GM12878 (cell line): ENCODE data around the gene AP5B1. TPM values are rescaled to one million over a fixed set of nuclear protein-coding genes. Genes with fewer than 3 reads are reported as not detected.
A peak's percentile ranks its signal among the peaks of the same experiment; 100 is the strongest.

Experiments used
- ATAC-seq: fragments of 200-7000 bp; cut with Tn5 transposase; 3 replicates; pipeline ENCODE4 v1.9.1; 2020; ENCODE audit warnings: mild to moderate bottlenecking, moderate library complexity
- BruUV-seq: library from RNA; stranded (reverse); fragments of 400-500 nt; replicated peaks from 2 replicates; lab custom pipeline; 2021; lab: Mats Ljungman, UMichigan
- CTCF ChIA-PET: fragments of 300-600 bp; sonication (Branson Sonifier 250); formaldehyde crosslinking; extraction: SDS; loops from one replicate; lab custom pipeline; 2021; ENCODE audit warnings: inconsistent platforms; lab: Yijun Ruan, JAX
- POLR2A ChIA-PET: fragments of 350-600 bp; formaldehyde crosslinking; extraction: SDS; loops from one replicate; lab custom pipeline; 2021; ENCODE audit warnings: inconsistent platforms; lab: Charles Lee
- RAD21 ChIA-PET: fragments of 300-600 bp; sonication (Branson Sonifier 250); formaldehyde crosslinking; loops from one replicate; lab custom pipeline; 2023; ENCODE audit warnings: antibody characterized with exemption; ENCODE audit not compliant: unreplicated experiment; lab: Charles Lee
- SMC1A ChIA-PET: fragments of 300-600 bp; sonication (Branson Sonifier 250); formaldehyde crosslinking; loops from one replicate; lab custom pipeline; 2023; ENCODE audit not compliant: unreplicated experiment, uncharacterized antibody; lab: Charles Lee
- DNase-seq: peaks from one replicate; pipeline ENCODE4 v3.0.0-alpha.2; 2011; ENCODE audit warnings: low read depth, low spot score
- FAIRE-seq: peaks from 3 replicates; lab custom pipeline; 2011; peaks lifted over from hg19 to GRCh38; lab: Jason Lieb, UNC
- H2AFZ ChIP-seq: 2 replicates; pipeline ENCODE4 v1.6.0; 2011; ENCODE audit warnings: low read depth, low read length, control low read depth; ENCODE audit not compliant: control insufficient read depth
- H3K27ac ChIP-seq: 2 replicates; pipeline ENCODE4 v1.5.1; 2011; ENCODE audit warnings: control low read depth; ENCODE audit not compliant: control insufficient read depth, insufficient read depth
- H3K27me3 ChIP-seq, 2 experiments: replicated peaks in 1 of 2; 2 replicates each; pipeline versions ENCODE4 v1.6.0 to v1.6.1; 2011; ENCODE audit warnings: low read length in 1 of 2; ENCODE audit not compliant: control insufficient read depth in 2 of 2, insufficient read depth in 2 of 2
- H3K36me3 ChIP-seq, 2 experiments: 2 replicates each; pipeline ENCODE4 v1.5.1; 2011; ENCODE audit warnings: low read length in 1 of 2; ENCODE audit not compliant: control insufficient read depth in 2 of 2, insufficient read depth in 2 of 2
- H3K4me1 ChIP-seq: 2 replicates; pipeline ENCODE4 v1.6.1; 2011; ENCODE audit warnings: mild to moderate bottlenecking, low read length, moderate library complexity, mixed read lengths; ENCODE audit not compliant: control insufficient read depth, insufficient read depth
- H3K4me2 ChIP-seq: 2 replicates; pipeline ENCODE4 v1.6.0; 2011; ENCODE audit warnings: control low read depth; ENCODE audit not compliant: control insufficient read depth, insufficient read depth
- H3K4me3 ChIP-seq: fragments of 200-600 bp; sonication (generic); 2 replicates; pipeline ENCODE4 v1.5.1; 2016
- H3K79me2 ChIP-seq: 2 replicates; pipeline ENCODE4 v1.6.0; 2011; ENCODE audit warnings: low read length; ENCODE audit not compliant: control insufficient read depth, insufficient read depth
- H3K9ac ChIP-seq: 2 replicates; pipeline ENCODE4 v1.8.0; 2011; ENCODE audit warnings: low read length, control low read depth, mixed read lengths; ENCODE audit not compliant: control insufficient read depth, insufficient read depth
- H3K9me3 ChIP-seq: replicated peaks from 3 replicates; pipeline ENCODE4 v1.5.1; 2011; ENCODE audit warnings: mild to moderate bottlenecking, low read length; ENCODE audit not compliant: control insufficient read depth, insufficient read depth
- H4K20me1 ChIP-seq: 2 replicates; pipeline ENCODE4 v1.6.0; 2011; ENCODE audit not compliant: control insufficient read depth, insufficient read depth
- CBX5 ChIP-seq: sonication (generic); IDR thresholded peaks from 2 replicates; pipeline ENCODE4 v1.6.1; 2016; ENCODE audit warnings: low read depth, moderate library complexity, mild to moderate bottlenecking, inconsistent platforms
- PML ChIP-seq: IDR thresholded peaks from 2 replicates; pipeline ENCODE4 v1.6.1; 2012; ENCODE audit warnings: low read length, inconsistent platforms
- WGBS: methylation state at CpG from one replicate; pipeline ENCODE4 v1.1.6; 2016; ENCODE audit warnings: low lambda C conversion rate; ENCODE audit not compliant: insufficient replicate concordance, insufficient coverage; ENCODE audit errors: missing lambda C conversion rate; 5-methylcytosine and 5-hydroxymethylcytosine counted together
- in situ Hi-C: fragments of 300-500 bp; cut with MboI; formaldehyde crosslinking; loops from 9 replicates; pipeline ENCODE4 v1.14.3; 2018; ENCODE audit warnings: mixed read lengths
- intact Hi-C: fragments of 100-400 bp; cut with micrococcal nuclease; formaldehyde crosslinking; loops from one replicate; pipeline ENCODE4 v1.14.2; 2022; ENCODE audit not compliant: unreplicated experiment
- polyA plus RNA-seq, 11 experiments: library from polyadenylated mRNA; depleted of rRNA in 4 of 11; unstranded in 6 of 11; stranded (reverse) in 5 of 11; fragments of >200 nt; fragmentation: Nextera tagmentation in 4 of 11; fragmentation: Illumina TruSeq in 1 of 11; extraction: Ambion mirVana in 4 of 11; extraction: Trizol in 1 of 11; gene quantifications; 1 replicate in 1 of 11; 2 replicates in 10 of 11; pipeline versions ENCODE4 v1.2.1 to v1.2.3, GENCODE V29; 2011 to 2016; ENCODE audit warnings: inconsistent platforms in 2 of 11, missing spikeins in 2 of 11, low read depth in 1 of 11
- total RNA-seq, 4 experiments: library from RNA; depleted of rRNA in 3 of 4; stranded (reverse); fragments of >200 nt in 3 of 4; fragmentation: Illumina TruSeq in 1 of 4; extraction: Trizol in 1 of 4; gene quantifications; 2 replicates each; pipeline versions ENCODE4 v1.2.1 to v1.2.3, GENCODE V29; 2013 to 2021
- TF ChIP-seq, protein P1 (sequence below), 3 experiments: IDR thresholded peaks in 2 of 3; conservative IDR thresholded peaks in 1 of 3; 2 replicates each; pipeline ENCODE4 v1.5.1; 2011; ENCODE audit warnings: low read depth in 3 of 3, low read length in 3 of 3, mild to moderate bottlenecking in 3 of 3, control low read depth in 2 of 3, moderate library complexity in 2 of 3, inconsistent platforms in 1 of 3, mixed read lengths in 1 of 3; ENCODE audit not compliant: control insufficient read depth in 2 of 3, insufficient read depth in 1 of 3; ENCODE audit errors: extremely low read depth in 1 of 3

Gene AP5B1
- total and polyA plus RNA-seq, 10 of the 15 experiments (the other 5 are each of a cell fraction or from before 2014, with no cell fraction given), result 0.47 to 13.1 (median 4.8) TPM

GRCh38 chr11:65726660-65727059 lies 54.1 kb downstream of the AP5B1 start:
- Histone ChIP-seq H4K20me1 (no peaks in the 10 kb centered on the region), H2AFZ (no peak overlapping the region), H3K4me2 (no peak overlapping the region), H3K4me3 (no peak overlapping the region), H3K27ac (no peak overlapping the region), H3K9me3 (no peaks in the 10 kb centered on the region), H3K36me3 (no peaks in the 10 kb centered on the region), H3K27me3 (no peaks in the 10 kb centered on the region; a peak in 1 of 4 replicates), H3K4me1 (no peaks in the 10 kb centered on the region), H3K79me2 (no peaks in the 10 kb centered on the region), H3K9ac (no peak overlapping the region)
- intact Hi-C loops (loop anchor here (5.0 kb wide), 1 partner anchor 41 kb away; no protein-coding TSS in a partner anchor), in situ Hi-C loops (no loop called here)
- peak; percentile 26; the same call in 1 of the 3 replicates for ATAC-seq
- FAIRE-seq, result no peak
- no TSS peak for BruUV-seq
- TF ChIP-seq PML (no peak), CBX5 (no peak)
- TF ChIP-seq, protein P1, sequence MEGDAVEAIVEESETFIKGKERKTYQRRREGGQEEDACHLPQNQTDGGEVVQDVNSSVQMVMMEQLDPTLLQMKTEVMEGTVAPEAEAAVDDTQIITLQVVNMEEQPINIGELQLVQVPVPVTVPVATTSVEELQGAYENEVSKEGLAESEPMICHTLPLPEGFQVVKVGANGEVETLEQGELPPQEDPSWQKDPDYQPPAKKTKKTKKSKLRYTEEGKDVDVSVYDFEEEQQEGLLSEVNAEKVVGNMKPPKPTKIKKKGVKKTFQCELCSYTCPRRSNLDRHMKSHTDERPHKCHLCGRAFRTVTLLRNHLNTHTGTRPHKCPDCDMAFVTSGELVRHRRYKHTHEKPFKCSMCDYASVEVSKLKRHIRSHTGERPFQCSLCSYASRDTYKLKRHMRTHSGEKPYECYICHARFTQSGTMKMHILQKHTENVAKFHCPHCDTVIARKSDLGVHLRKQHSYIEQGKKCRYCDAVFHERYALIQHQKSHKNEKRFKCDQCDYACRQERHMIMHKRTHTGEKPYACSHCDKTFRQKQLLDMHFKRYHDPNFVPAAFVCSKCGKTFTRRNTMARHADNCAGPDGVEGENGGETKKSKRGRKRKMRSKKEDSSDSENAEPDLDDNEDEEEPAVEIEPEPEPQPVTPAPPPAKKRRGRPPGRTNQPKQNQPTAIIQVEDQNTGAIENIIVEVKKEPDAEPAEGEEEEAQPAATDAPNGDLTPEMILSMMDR (IDR thresholded peaks at IDR 0.05 in 2 of 3, conservative IDR thresholded peaks at IDR 0.05 in 1 of 3; ENCODE audit: control insufficient read depth in 2 of 3, extremely low read depth in 1 of 3, insufficient read depth in 1 of 3, low read depth in 3 of 3, low read length in 3 of 3), result peak; percentile 7 to 25 (median 21); a peak in 2 of 6 replicates
- 7% methylated on average over 6 of the region's 6 CpGs for WGBS
- CTCF ChIA-PET, result interaction anchor here (0.6 to 3.2 kb wide), 11 partner anchors 10 to 100 kb away, joined by 3 to 16 read pairs (median 4); partner anchors contain the start of gene KAT5
- RAD21 ChIA-PET, result interaction anchor here (0.6 to 0.8 kb wide), 2 partner anchors 9 to 232 kb away, joined by 3 to 4 read pairs; no protein-coding TSS in a partner anchor
- SMC1A ChIA-PET, result no interaction called here
- no peak for DNase-seq
- POLR2A ChIA-PET, result no interaction called here

Other genes with a start within 250 kb of the AP5B1 start
Only the 7 nearest of the 28 such genes appear.
- 46.5 and 46.6 TPM in 2 replicates for gene KAT5, start 68.7 kb downstream of the AP5B1 start, total RNA-seq (2014; rRNA removed)
- 35.0 and 42.2 TPM in 2 replicates for gene KAT5, start 68.7 kb downstream of the AP5B1 start, total RNA-seq (2014; rRNA removed; fragmentation: Illumina TruSeq; extraction: Trizol)
- 53.8 and 66.1 TPM in 2 replicates for gene KAT5, start 68.7 kb downstream of the AP5B1 start, total RNA-seq (2021)
- 25.0 and 48.6 TPM in 2 replicates for gene KAT5, start 68.7 kb downstream of the AP5B1 start, polyA plus RNA-seq (2011; rRNA removed)
- 39.5 and 46.5 TPM in 2 replicates for gene KAT5, start 68.7 kb downstream of the AP5B1 start, polyA plus RNA-seq (2014; fragmentation: Illumina TruSeq; extraction: Trizol)
- 10 to 100 TPM in 1 of 2 experiments, 1 to 10 TPM in 1; 3.4 to 10.2 TPM for gene KAT5, start 68.7 kb downstream of the AP5B1 start, polyA plus RNA-seq (2014; fragmentation: Nextera tagmentation; extraction: Ambion mirVana)
- 58.6 and 61.5 TPM in 2 replicates for gene KAT5, start 68.7 kb downstream of the AP5B1 start, polyA plus RNA-seq (2014; rRNA removed)
- 10 to 100 TPM; 42.8 to 46.1 TPM for gene KAT5, start 68.7 kb downstream of the AP5B1 start, polyA plus RNA-seq (2016; fragmentation: Nextera tagmentation; extraction: Ambion mirVana)
- gene RNASEH2C, start 60.2 kb downstream of the AP5B1 start, total RNA-seq (2014; rRNA removed), result 51.9 and 57.9 TPM in 2 replicates
- gene RNASEH2C, start 60.2 kb downstream of the AP5B1 start, total RNA-seq (2014; rRNA removed; fragmentation: Illumina TruSeq; extraction: Trizol), result 20.0 and 21.1 TPM in 2 replicates
- 110 and 111 TPM in 2 replicates for gene RNASEH2C, start 60.2 kb downstream of the AP5B1 start, total RNA-seq (2021)
- gene RNASEH2C, start 60.2 kb downstream of the AP5B1 start, polyA plus RNA-seq (2011; rRNA removed), result 20.0 and 36.8 TPM in 2 replicates
- 7.4 and 9.7 TPM in 2 replicates for gene RNASEH2C, start 60.2 kb downstream of the AP5B1 start, polyA plus RNA-seq (2014; fragmentation: Illumina TruSeq; extraction: Trizol)
- 10 to 100 TPM in 1 of 2 experiments, 1 to 10 TPM in 1; 5.0 to 27.1 TPM for gene RNASEH2C, start 60.2 kb downstream of the AP5B1 start, polyA plus RNA-seq (2014; fragmentation: Nextera tagmentation; extraction: Ambion mirVana)
- 57.4 and 71.6 TPM in 2 replicates for gene RNASEH2C, start 60.2 kb downstream of the AP5B1 start, polyA plus RNA-seq (2014; rRNA removed)
- gene RNASEH2C, start 60.2 kb downstream of the AP5B1 start, polyA plus RNA-seq (2016; fragmentation: Nextera tagmentation; extraction: Ambion mirVana), result 100 to 1,000 TPM; 141 to 160 TPM
- 0.11 TPM in 1 of 2 replicates, not detected in the other for gene OVOL1, start 6.1 kb upstream of the AP5B1 start, total RNA-seq (2014; rRNA removed)
- 0.04 TPM in 1 of 2 replicates, not detected in the other for gene OVOL1, start 6.1 kb upstream of the AP5B1 start, total RNA-seq (2014; rRNA removed; fragmentation: Illumina TruSeq; extraction: Trizol)
- not detected in 2 replicates for gene OVOL1, start 6.1 kb upstream of the AP5B1 start, total RNA-seq (2021)
- gene OVOL1, start 6.1 kb upstream of the AP5B1 start, polyA plus RNA-seq (2011; rRNA removed), result 0.48 and 0.96 TPM in 2 replicates
- not detected in 2 replicates for gene OVOL1, start 6.1 kb upstream of the AP5B1 start, polyA plus RNA-seq (2014; fragmentation: Illumina TruSeq; extraction: Trizol)
- not detected for gene OVOL1, start 6.1 kb upstream of the AP5B1 start, polyA plus RNA-seq (2014; fragmentation: Nextera tagmentation; extraction: Ambion mirVana)
- gene OVOL1, start 6.1 kb upstream of the AP5B1 start, polyA plus RNA-seq (2014; rRNA removed), result 0.04 and 0.09 TPM in 2 replicates
- gene OVOL1, start 6.1 kb upstream of the AP5B1 start, polyA plus RNA-seq (2016; fragmentation: Nextera tagmentation; extraction: Ambion mirVana), result not detected
- gene SNX32, start 53.0 kb upstream of the AP5B1 start, total RNA-seq (2014; rRNA removed), result 0.11 and 0.54 TPM in 2 replicates
- not detected in 2 replicates for gene SNX32, start 53.0 kb upstream of the AP5B1 start, total RNA-seq (2014; rRNA removed; fragmentation: Illumina TruSeq; extraction: Trizol)
- gene SNX32, start 53.0 kb upstream of the AP5B1 start, total RNA-seq (2021), result 0.16 and 0.41 TPM in 2 replicates
- gene SNX32, start 53.0 kb upstream of the AP5B1 start, polyA plus RNA-seq (2011; rRNA removed), result 0.05 TPM in 1 of 2 replicates, not detected in the other
- 0.21 TPM in 1 of 2 replicates, not detected in the other for gene SNX32, start 53.0 kb upstream of the AP5B1 start, polyA plus RNA-seq (2014; fragmentation: Illumina TruSeq; extraction: Trizol)
- gene SNX32, start 53.0 kb upstream of the AP5B1 start, polyA plus RNA-seq (2014; fragmentation: Nextera tagmentation; extraction: Ambion mirVana), result under 1 TPM; 0.04 to 0.06 TPM
- gene SNX32, start 53.0 kb upstream of the AP5B1 start, polyA plus RNA-seq (2014; rRNA removed), result 0.10 and 0.36 TPM in 2 replicates
- gene SNX32, start 53.0 kb upstream of the AP5B1 start, polyA plus RNA-seq (2016; fragmentation: Nextera tagmentation; extraction: Ambion mirVana), result 1 to 10 TPM in 1 of 2 experiments, under 1 TPM in 1; 0.67 to 1.5 TPM
- 1,600 and 1,643 TPM in 2 replicates for gene CFL1, start 77.2 kb upstream of the AP5B1 start, total RNA-seq (2014; rRNA removed)
- 1,098 and 1,149 TPM in 2 replicates for gene CFL1, start 77.2 kb upstream of the AP5B1 start, total RNA-seq (2014; rRNA removed; fragmentation: Illumina TruSeq; extraction: Trizol)
- gene CFL1, start 77.2 kb upstream of the AP5B1 start, total RNA-seq (2021), result 1,426 and 1,431 TPM in 2 replicates
- 575 and 895 TPM in 2 replicates for gene CFL1, start 77.2 kb upstream of the AP5B1 start, polyA plus RNA-seq (2011; rRNA removed)
- 1,149 and 1,571 TPM in 2 replicates for gene CFL1, start 77.2 kb upstream of the AP5B1 start, polyA plus RNA-seq (2014; fragmentation: Illumina TruSeq; extraction: Trizol)
- gene CFL1, start 77.2 kb upstream of the AP5B1 start, polyA plus RNA-seq (2014; fragmentation: Nextera tagmentation; extraction: Ambion mirVana), result 100 to 1,000 TPM; 164 to 462 TPM
- 1,518 and 1,569 TPM in 2 replicates for gene CFL1, start 77.2 kb upstream of the AP5B1 start, polyA plus RNA-seq (2014; rRNA removed)
- gene CFL1, start 77.2 kb upstream of the AP5B1 start, polyA plus RNA-seq (2016; fragmentation: Nextera tagmentation; extraction: Ambion mirVana), result 1,000 to 10,000 TPM; 2,798 to 2,994 TPM
- gene MUS81, start 79.5 kb upstream of the AP5B1 start, total RNA-seq (2014; rRNA removed), result 59.1 and 67.7 TPM in 2 replicates
- gene MUS81, start 79.5 kb upstream of the AP5B1 start, total RNA-seq (2014; rRNA removed; fragmentation: Illumina TruSeq; extraction: Trizol), result 32.4 and 33.0 TPM in 2 replicates
- 68.5 and 76.1 TPM in 2 replicates for gene MUS81, start 79.5 kb upstream of the AP5B1 start, total RNA-seq (2021)
- 28.8 and 39.3 TPM in 2 replicates for gene MUS81, start 79.5 kb upstream of the AP5B1 start, polyA plus RNA-seq (2011; rRNA removed)
- gene MUS81, start 79.5 kb upstream of the AP5B1 start, polyA plus RNA-seq (2014; fragmentation: Illumina TruSeq; extraction: Trizol), result 10.7 and 31.9 TPM in 2 replicates
- gene MUS81, start 79.5 kb upstream of the AP5B1 start, polyA plus RNA-seq (2014; fragmentation: Nextera tagmentation; extraction: Ambion mirVana), result 10 to 100 TPM; 11.8 to 22.9 TPM
- 70.7 and 81.2 TPM in 2 replicates for gene MUS81, start 79.5 kb upstream of the AP5B1 start, polyA plus RNA-seq (2014; rRNA removed)
- 10 to 100 TPM; 57.6 to 65.1 TPM for gene MUS81, start 79.5 kb upstream of the AP5B1 start, polyA plus RNA-seq (2016; fragmentation: Nextera tagmentation; extraction: Ambion mirVana)
- 2.3 and 2.6 TPM in 2 replicates for gene EFEMP2, start 91.8 kb upstream of the AP5B1 start, total RNA-seq (2014; rRNA removed)
- 0.94 and 1.7 TPM in 2 replicates for gene EFEMP2, start 91.8 kb upstream of the AP5B1 start, total RNA-seq (2014; rRNA removed; fragmentation: Illumina TruSeq; extraction: Trizol)
- gene EFEMP2, start 91.8 kb upstream of the AP5B1 start, total RNA-seq (2021), result 2.3 and 2.4 TPM in 2 replicates
- gene EFEMP2, start 91.8 kb upstream of the AP5B1 start, polyA plus RNA-seq (2011; rRNA removed), result 8.5 and 13.2 TPM in 2 replicates
- 0.96 and 1.3 TPM in 2 replicates for gene EFEMP2, start 91.8 kb upstream of the AP5B1 start, polyA plus RNA-seq (2014; fragmentation: Illumina TruSeq; extraction: Trizol)
- under 1 TPM in 1 of 2 experiments, not detected in 1; 0.24 TPM for gene EFEMP2, start 91.8 kb upstream of the AP5B1 start, polyA plus RNA-seq (2014; fragmentation: Nextera tagmentation; extraction: Ambion mirVana)
- 3.0 and 3.5 TPM in 2 replicates for gene EFEMP2, start 91.8 kb upstream of the AP5B1 start, polyA plus RNA-seq (2014; rRNA removed)
- gene EFEMP2, start 91.8 kb upstream of the AP5B1 start, polyA plus RNA-seq (2016; fragmentation: Nextera tagmentation; extraction: Ambion mirVana), result 1 to 10 TPM in 1 of 2 experiments, under 1 TPM in 1; 0.70 to 1.3 TPM